Left renal cortex interstitium (tissue), 4 donors: ENCODE results near the gene ZBTB46. TPM values are rescaled to one million over a fixed set of nuclear protein-coding genes. Genes with fewer than 3 reads are reported as not detected.
A peak's percentile ranks its signal among the peaks of the same experiment; 100 is the strongest.

Experiments used
- DNase-seq, 4 donors: peaks; one replicate each; pipeline ENCODE4 v3.0.0-alpha.2; 2013; ENCODE audit warnings: low read depth in 4 of 4, low spot score in 2 of 4, missing footprints in 1 of 4
- polyA plus RNA-seq, 4 donors: library from polyadenylated mRNA; unstranded; fragments of 120-200 nt; gene quantifications; one replicate each; pipeline ENCODE4 v1.2.1, GENCODE V29; 2013; ENCODE audit not compliant: insufficient read length in 4 of 4

The ZBTB46 gene
- polyA plus RNA-seq, 4 donors, result 13.9 to 25.7 (median 20.6) TPM

GRCh38 chr20:63709149-63709527 is 121.9 kb downstream of the ZBTB46 start:
- no peak for DNase-seq

GRCh38 chr20:63708301-63709148 is 122.5 kb downstream of the ZBTB46 start:
- DNase-seq, result no peak

- DNase-seq, result peak in 3 of 4 donors; percentile 63 to 76 (median 70)
Measured at GRCh38 chr20:63707558-63708300, 123.3 kb downstream of the ZBTB46 start, which contains the start of the genes ARFRP1 and ZGPAT. TSS of gene ARFRP1 (minus strand) at chr20:63707976. CDS start at chr20:63707091, 885 bp downstream. TSS of gene ZGPAT (plus strand) at chr20:63708039. CDS start at chr20:63708581, 542 bp downstream.

DNA sequence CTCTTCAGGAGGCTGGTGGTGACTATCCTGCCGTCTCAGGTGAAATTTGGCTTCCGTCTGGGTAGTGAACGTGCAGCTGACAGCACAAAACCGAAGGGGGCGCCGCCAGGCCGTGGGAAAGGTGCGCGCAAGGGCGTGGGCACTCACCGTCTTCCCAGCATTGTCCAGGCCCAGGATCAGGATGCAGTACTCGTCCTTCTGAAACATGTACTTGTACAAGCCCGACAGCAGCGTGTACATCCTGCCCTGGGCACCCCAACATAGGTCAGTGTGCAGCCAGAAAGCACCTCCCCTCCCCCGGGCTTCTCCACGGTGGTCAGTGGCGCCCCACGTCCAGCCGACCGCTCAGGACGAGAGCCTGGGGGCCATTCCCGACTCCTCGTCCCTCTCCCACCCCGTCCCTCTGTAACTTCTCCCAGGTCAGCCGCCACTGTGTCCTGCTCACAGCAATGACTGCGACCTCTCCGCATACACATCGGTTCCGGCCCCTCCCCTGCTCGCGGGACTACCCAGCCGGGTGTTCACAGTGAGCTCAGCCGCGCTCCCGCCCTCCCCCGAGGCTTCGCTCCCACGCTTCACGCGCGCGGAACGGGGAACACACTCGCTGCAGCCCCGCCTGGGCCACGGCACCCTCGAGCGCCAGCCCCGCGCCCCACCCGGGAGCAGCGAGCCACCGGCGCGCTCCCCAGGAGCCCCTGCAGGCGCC is 124.1 kb downstream of the ZBTB46 start:
- DNase-seq, result no peak

GRCh38 chr20:63706027-63706695 is 124.9 kb downstream of the ZBTB46 start:
- DNase-seq, result no peak

DNA sequence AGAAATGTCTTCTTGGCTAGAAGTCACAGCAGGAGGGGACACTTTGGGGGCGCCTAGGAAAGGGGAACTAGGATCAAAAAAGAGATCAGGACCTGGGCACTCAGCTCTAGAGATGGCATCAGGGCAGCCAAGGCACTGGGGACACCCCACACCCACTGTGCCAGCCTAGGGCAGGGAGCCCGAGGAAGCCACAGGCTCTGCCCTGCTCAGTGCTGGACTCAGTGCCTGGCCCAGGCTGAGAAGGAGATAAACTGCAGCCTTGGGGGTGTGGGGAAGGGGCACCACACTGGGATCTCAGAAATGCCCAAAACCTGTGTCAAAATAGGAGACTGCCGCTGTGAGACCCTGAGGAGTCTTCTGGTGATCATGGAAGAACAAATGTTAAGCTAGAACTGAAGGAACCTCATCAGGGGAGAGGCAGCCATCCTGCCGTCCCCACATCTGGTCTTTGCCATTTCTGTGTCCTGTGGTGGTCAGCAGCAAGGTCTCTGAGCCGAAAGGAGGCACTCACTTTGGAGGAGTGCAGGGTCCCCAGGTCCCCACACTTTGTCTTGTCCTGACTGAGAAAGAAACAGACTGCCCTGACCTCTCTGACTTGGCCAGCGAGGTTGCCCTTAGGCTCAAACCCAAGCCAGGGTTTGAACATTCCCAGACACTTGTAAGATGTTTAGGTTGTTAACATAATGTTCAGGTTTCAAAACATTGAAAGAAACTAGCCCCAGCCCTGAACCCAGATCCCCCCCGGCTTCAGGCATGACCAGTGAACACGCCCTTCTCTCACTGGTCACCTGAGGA is 125.6 kb downstream of the ZBTB46 start:
- DNase-seq, result no peak

GRCh38 chr20:63704749-63705117 is 126.3 kb downstream of the ZBTB46 start:
- no peak for DNase-seq

DNA sequence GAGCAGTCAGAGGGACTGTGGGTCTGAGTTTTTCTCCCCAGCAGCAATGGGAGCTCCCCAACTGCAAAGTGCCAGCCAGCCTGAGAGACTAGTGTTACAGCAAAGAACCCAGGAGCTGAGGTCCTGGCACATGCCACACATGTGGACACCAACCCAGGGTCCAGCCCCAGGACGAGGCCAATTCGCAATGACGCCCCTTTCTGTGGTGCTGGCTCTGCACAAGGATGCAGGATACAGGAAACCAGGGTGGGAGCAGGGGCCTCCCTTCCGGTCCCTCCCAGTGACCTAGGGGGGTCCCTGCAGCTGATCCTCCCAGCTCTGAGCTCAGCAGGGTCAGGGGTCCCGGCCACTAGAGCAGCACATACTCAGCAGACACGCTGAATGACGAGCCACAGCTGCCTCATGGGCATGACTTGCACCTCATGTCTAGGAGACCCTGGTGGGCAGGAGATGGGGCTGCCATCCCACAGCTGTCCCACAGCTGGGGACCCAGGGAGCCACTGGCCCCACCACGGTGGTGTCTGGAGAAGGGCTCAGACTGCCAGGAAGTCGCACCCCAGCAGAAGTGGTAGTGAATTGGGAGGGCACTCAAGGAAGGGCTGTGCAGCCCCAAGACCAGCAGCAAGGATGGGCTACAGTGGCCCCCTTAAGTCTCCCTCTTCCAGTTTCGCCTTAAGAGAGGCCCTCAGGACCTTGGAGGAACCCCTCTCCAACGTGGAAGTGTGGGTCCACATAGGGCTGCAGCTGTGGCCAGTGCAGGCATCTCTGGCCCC is 126.9 kb downstream of the ZBTB46 start:
- no peak for DNase-seq

- no peak for DNase-seq
Measured at GRCh38 chr20:63703471-63703975, 127.5 kb downstream of the ZBTB46 start.

- DNase-seq, result no peak
Measured at GRCh38 chr20:63702751-63703470, 128.2 kb downstream of the ZBTB46 start.

DNA sequence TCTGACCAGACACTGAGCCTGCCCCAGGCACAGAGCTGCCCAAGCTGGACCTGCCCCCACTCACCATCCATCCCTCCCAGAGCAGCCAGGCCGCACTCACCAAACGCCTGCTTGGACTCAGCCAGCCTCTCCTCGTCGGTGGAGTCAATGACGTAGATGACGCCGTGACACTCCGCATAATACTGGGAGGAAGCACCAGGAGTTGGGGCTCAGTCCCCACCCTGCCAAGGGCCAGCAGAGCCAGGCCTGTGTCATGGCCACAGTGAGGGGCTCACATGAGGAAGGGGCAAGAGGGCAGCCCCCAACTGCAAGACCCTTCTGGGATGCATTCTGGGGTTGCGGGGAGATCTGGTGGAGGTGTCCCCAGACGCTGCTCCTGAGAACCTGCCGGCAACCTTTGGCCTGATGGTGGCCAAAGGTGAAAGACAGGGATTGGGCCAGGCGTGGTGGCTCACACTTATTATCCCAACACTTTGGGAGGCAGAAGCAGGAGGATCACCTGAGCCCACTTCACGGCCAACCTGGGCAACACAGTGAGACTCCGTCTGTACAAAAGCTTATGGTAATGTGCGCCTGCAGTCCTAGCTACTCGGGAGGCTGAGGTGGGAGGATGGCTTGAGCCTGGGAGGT is 128.9 kb downstream of the ZBTB46 start:
- no peak for DNase-seq

DNA sequence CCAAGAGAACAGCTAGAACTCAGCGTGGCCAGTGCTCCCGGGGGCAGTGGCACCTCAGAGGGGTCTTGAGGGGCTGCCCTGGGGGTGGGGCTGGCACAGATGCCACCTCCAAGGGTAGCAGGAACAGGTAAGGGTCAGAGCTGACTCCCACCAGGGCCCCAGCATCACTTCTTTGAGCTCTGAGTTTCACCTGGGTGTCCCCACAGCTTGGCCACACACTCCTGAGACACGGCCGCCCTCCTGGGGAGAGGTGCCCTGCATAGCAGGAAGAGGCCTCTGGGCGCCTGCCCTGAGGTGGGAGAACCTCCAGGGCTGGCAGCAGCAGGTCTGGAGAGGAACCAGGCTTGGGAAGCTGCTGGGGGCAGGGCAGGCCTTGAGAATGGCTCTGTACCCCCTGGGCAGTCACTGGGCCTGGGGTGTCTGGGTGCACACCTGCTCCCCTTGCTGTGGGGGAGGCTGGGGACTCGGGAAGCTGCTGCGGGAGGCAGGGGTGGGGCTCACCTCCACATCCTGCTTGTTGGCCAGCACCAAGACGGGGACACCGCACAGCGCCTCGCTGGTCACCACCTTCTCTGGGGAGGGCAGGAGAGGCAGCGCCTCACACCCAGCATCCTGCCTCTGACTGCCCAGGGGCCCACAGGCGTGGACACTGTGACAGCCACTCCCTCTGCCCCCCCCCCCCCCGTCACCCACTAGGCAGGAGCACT is 129.6 kb downstream of the ZBTB46 start:
- DNase-seq, result no peak

DNA sequence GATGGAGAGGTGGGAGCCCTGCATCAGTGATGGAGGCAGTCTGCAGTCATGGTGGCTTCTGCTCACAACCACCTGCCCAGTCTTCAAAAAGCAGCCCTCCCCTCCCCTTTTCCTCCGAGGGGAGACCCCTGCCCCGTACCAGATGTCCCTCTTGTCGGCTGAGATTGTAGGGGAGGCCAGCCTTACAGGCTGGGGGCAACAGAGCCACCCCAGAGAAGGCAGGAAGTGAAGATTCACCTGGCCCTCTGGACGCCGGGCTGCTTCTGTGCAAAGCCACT is 130.1 kb downstream of the ZBTB46 start:
- DNase-seq, result no peak

- no peak for DNase-seq
Measured at GRCh38 chr20:63700199-63701050, 130.6 kb downstream of the ZBTB46 start.

GRCh38 chr20:63699466-63700198 is 131.4 kb downstream of the ZBTB46 start:
- DNase-seq, result no peak
